ENCODE data around the gene ADAP2.
"Not testable (repeated sequence)": the region's sequence is repeated elsewhere in the genome, so short reads cannot be mapped to it uniquely, and the experiment has no call there.

The ADAP2 gene

DNA sequence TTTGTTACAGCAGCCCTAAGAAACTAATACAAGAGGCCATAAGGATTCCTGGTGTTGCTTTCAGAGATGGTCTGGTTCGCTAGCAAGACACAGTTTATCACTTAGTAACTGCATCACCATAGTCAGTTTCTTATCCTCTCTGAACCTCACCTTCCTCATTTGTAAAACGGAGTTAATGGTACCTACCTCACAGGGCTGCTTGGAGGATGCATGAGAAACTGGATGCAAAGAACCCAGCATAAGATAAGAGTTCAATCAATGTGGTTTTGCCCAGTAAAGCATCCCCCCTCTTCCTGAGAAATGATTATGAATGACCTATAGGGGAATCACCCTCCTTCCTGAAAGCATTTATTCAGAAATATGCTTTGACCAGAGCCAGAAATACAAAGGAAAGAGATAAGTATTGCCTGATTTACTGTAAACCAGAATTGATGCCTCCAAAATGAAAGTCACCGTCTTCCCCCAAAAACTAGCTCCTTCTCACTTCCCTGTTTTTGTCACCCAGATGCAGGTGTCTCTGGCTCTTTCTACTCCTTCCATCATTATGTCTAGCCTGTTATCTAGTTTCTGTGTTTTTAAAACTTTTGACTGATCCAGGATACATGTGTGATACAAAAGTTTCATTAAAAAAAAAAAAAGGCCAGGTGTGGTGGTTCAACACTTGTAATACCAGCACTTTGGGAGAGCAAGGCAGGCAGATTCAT, 12.9 kb upstream of the ADAP2 start:
- TF ChIP-seq, protein P1, sequence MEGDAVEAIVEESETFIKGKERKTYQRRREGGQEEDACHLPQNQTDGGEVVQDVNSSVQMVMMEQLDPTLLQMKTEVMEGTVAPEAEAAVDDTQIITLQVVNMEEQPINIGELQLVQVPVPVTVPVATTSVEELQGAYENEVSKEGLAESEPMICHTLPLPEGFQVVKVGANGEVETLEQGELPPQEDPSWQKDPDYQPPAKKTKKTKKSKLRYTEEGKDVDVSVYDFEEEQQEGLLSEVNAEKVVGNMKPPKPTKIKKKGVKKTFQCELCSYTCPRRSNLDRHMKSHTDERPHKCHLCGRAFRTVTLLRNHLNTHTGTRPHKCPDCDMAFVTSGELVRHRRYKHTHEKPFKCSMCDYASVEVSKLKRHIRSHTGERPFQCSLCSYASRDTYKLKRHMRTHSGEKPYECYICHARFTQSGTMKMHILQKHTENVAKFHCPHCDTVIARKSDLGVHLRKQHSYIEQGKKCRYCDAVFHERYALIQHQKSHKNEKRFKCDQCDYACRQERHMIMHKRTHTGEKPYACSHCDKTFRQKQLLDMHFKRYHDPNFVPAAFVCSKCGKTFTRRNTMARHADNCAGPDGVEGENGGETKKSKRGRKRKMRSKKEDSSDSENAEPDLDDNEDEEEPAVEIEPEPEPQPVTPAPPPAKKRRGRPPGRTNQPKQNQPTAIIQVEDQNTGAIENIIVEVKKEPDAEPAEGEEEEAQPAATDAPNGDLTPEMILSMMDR (IDR thresholded peaks at IDR 0.05; ENCODE audit: insufficient read depth, low read length, missing control alignments) = no peak
- ChIA-PET CTCF (no interaction called here), POLR2A (no interaction called here)
- no peak overlapping the region for H3K4me3 ChIP-seq (ENCODE audit: low read depth, low read length)
- DNase-seq (ENCODE audit: low read depth, low spot score) = no peak

DNA sequence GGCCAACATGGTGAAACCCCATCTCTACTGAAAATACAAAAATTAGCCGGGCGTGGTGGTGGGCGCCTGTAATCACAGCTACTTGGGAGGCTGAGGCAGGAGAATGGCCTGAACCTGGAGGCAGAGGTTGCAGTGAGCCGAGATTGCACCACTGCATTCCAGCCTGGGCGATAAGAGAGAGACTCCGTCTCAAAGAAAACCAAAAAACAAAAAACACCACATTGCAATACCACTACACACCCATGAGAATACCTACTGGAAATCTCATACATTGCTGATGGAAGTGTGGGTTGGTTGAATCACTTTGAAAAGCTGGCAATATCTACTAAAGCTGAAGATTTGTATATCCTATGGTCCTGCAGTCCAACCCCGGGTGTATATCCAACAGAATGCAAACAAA, 11.6 kb upstream of the ADAP2 start:
- DNase-seq (ENCODE audit: low read depth, low spot score); H3K4me3 ChIP-seq (ENCODE audit: low read depth, low read length); POLR2A ChIA-PET: not testable (repeated sequence)
- CTCF ChIA-PET = interaction anchor here (1.4 kb wide), 1 partner anchor 306 kb away, joined by 5 read pairs; no protein-coding TSS in a partner anchor

DNA sequence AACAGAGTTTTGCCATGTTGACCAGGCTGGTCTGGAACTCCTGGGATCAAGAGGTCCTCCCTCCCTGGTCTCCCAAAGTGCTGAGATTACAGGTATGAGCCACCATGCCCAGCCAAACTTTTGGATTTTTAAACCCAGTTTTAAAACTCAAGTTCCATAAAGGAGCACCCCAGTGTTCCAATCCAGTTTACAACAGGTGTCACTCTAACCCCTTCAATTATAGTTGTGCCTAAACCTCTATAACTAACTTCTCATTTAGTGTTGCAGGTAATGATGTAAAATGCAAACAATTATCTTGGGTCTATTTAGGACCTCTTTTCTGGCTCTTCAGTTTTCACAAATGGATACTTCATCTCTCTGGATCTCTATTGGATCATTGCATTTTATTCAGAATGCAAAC, 7.8 kb upstream of the ADAP2 start:
- TF ChIP-seq, protein P1 (IDR thresholded peaks at IDR 0.05; ENCODE audit: insufficient read depth, low read length, missing control alignments) = no peak

DNA sequence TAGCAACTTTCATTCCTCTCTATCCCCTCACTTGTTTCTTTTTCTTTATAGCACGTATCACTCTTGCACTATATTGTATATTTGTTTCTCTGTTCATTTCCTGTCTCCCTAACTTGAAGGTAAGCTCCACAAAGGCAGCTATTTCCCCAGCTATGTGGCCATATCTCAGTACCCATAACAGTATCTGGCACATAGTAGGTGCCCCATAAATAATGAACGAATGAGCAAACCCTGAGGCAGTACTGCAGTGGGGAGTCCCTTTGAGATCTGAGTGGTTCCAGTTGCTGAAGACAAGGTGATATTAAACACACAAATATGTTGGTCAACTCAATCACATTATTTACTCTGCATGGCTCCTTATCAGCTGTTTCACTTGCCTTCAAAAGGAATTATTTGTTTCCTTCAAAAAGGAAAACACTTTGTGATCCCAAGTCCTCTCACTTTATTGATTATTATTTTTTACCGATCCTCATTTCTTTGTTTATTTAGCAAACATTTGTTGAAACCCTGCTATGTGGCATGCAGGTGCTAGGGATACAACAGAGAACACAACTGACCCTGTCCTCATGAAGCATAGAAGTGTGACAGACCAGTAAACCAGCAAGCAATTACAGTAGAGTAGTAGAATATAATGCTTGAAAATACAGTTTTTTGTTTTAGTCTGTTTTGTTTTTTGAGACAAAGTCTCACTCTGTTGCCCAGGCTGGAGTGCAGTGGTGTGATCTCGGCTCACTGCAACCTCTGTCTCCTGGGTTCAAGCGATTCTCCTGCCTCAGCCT, 5.7 kb upstream of the ADAP2 start:
- POLR2A ChIA-PET = no interaction called here
- no peak overlapping the region for H3K4me3 ChIP-seq (ENCODE audit: low read depth, low read length)
- TF ChIP-seq, protein P1 (IDR thresholded peaks at IDR 0.05; ENCODE audit: insufficient read depth, low read length, missing control alignments) = no peak
- CTCF ChIA-PET = interaction anchor here (1.6 kb wide), 1 partner anchor 54 kb away, joined by 3 read pairs; the partner anchor contains the start of gene RNF135
- DNase-seq (ENCODE audit: low read depth, low spot score) = no peak

More for the DNA sequence above, 7.8 kb upstream of the ADAP2 start:
- H3K4me3 ChIP-seq (ENCODE audit: low read depth, low read length) = no peak overlapping the region
- no peak for DNase-seq (ENCODE audit: low read depth, low spot score)
- POLR2A ChIA-PET = no interaction called here
- CTCF ChIA-PET = no interaction called here

DNA sequence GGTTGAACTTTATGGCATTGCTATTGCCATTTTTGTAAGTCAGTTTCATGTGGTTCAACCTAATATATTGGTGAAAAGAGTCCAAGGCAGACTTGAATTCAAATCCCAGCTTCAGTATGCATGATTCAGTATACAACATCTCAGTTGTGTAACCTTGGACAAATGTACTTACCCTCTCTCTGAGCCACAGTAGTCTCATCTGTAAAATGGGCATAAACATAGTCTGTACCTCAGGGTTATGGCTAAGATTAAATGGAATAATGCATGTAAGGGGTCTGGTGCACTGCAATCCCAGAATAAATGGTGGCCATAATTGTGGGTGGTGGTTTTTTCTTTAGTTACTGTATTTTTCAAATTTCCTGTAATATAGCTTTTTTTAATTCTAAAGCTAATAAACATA, 4.7 kb upstream of the ADAP2 start:
- TF ChIP-seq, protein P1 (IDR thresholded peaks at IDR 0.05; ENCODE audit: insufficient read depth, low read length, missing control alignments) = no peak
- ChIA-PET POLR2A (no interaction called here), CTCF (interaction anchor here (0.6 kb wide), 1 partner anchor 684 kb away, joined by 4 read pairs; no protein-coding TSS in a partner anchor)
- no peak overlapping the region for H3K4me3 ChIP-seq (ENCODE audit: low read depth, low read length)
- no peak for DNase-seq (ENCODE audit: low read depth, low spot score)

DNA sequence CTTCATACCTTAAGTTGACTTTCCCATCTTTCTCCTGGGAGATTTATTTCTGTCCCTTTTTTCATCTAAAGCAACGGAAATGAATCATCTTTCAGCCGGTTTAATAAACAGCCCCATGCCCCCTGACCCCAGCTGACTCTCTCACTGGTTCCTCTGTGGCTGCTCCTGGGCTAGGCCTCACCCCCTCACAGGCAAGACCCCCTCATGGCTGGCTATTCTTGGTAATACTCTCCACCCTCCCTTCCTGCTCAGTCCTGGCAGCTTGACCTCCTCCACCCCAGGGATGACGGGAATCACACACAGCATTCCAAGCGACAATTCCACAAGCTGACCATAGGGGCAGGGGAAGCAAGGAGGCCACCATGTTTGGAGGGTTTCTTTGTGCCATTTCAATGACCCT, 1.5 kb upstream of the ADAP2 start:
- TF ChIP-seq, protein P1 (IDR thresholded peaks at IDR 0.05; ENCODE audit: insufficient read depth, low read length, missing control alignments) = no peak
- no peak for DNase-seq (ENCODE audit: low read depth, low spot score)
- POLR2A ChIA-PET = no interaction called here
- CTCF ChIA-PET = no interaction called here
- no peak overlapping the region for H3K4me3 ChIP-seq (ENCODE audit: low read depth, low read length)

All from AG04449 (cell line).